IMR-90 (cell line): Measurements from ENCODE around the gene GFAP. TPM values are rescaled to one million over a fixed set of nuclear protein-coding genes. Genes with fewer than 3 reads are reported as not detected.
A peak's percentile ranks its signal among the peaks of the same experiment; 100 is the strongest.

ENCODE experiments used
- ATAC-seq: fragments of 200-7000 bp; cut with Tn5 transposase; 2 replicates; pipeline ENCODE4 v1.9.1; 2020; ENCODE audit warnings: low read depth, mild to moderate bottlenecking, moderate library complexity
- BruUV-seq: library from RNA; stranded (reverse); fragments of 400-500 nt; replicated peaks from 2 replicates; lab custom pipeline; 2021; lab: Mats Ljungman, UMichigan
- CTCF ChIA-PET: fragments of 300-600 bp; formaldehyde crosslinking; extraction: SDS; loops from one replicate; lab custom pipeline; 2021; ENCODE audit warnings: antibody characterized with exemption; lab: Yijun Ruan, JAX
- POLR2A ChIA-PET: fragments of 300-600 bp; sonication (Branson Sonifier 250); formaldehyde crosslinking; loops from one replicate; lab custom pipeline; 2022; ENCODE audit warnings: antibody characterized with exemption; ENCODE audit not compliant: unreplicated experiment; lab: Charles Lee
- DNase-seq: peaks from one replicate; pipeline ENCODE4 v3.0.0; 2013
- H2AFZ ChIP-seq: replicated peaks from 2 replicates; pipeline ENCODE3; 2013; ENCODE audit warnings: low read length, mild to moderate bottlenecking; ENCODE audit not compliant: poor library complexity
- H2AK5ac ChIP-seq: 2 replicates; pipeline ENCODE4 v1.6.1; 2013; ENCODE audit warnings: low read depth, low read length, inconsistent platforms
- H2AK9ac ChIP-seq: replicated peaks from 2 replicates; pipeline ENCODE3; 2013; ENCODE audit warnings: mild to moderate bottlenecking, low read depth, low read length, moderate library complexity; ENCODE audit not compliant: poor library complexity
- H2BK120ac ChIP-seq: 2 replicates; pipeline ENCODE4 v1.6.1; 2013; ENCODE audit warnings: low read depth, low read length, inconsistent platforms
- H2BK15ac ChIP-seq: 3 replicates; pipeline ENCODE4 v1.6.1; 2013; ENCODE audit warnings: low read depth, low read length, inconsistent platforms
- H2BK20ac ChIP-seq: 2 replicates; pipeline ENCODE4 v1.6.1; 2013; ENCODE audit warnings: low read depth, mild to moderate bottlenecking, inconsistent platforms, low read length, moderate library complexity
- H2BK5ac ChIP-seq: 2 replicates; pipeline ENCODE4 v1.6.1; 2013; ENCODE audit warnings: mild to moderate bottlenecking, low read depth, low read length, inconsistent platforms; ENCODE audit not compliant: poor library complexity, severe bottlenecking
- H3K14ac ChIP-seq: replicated peaks from 2 replicates; pipeline ENCODE4 v1.6.1; 2013; ENCODE audit warnings: low read depth, low read length, inconsistent platforms
- H3K18ac ChIP-seq: 2 replicates; pipeline ENCODE4 v1.6.1; 2013; ENCODE audit warnings: low read depth, low read length, control low read depth
- H3K23ac ChIP-seq: 2 replicates; pipeline ENCODE4 v1.6.1; 2013; ENCODE audit warnings: low read depth, low read length, inconsistent platforms
- H3K27ac ChIP-seq: 2 replicates; pipeline ENCODE4 v1.5.1; 2013; ENCODE audit warnings: mild to moderate bottlenecking, control low read depth, low read length; ENCODE audit not compliant: insufficient read depth
- H3K27me3 ChIP-seq: 2 replicates; pipeline ENCODE4 v1.6.1; 2013; ENCODE audit warnings: low read length; ENCODE audit not compliant: control insufficient read depth, insufficient read depth
- H3K36me3 ChIP-seq: 2 replicates; pipeline ENCODE4 v1.6.1; 2013; ENCODE audit warnings: low read length, mixed read lengths; ENCODE audit not compliant: control insufficient read depth, insufficient read depth
- H3K4ac ChIP-seq: 2 replicates; pipeline ENCODE4 v1.6.1; 2013; ENCODE audit warnings: low read depth, low read length, inconsistent platforms
- H3K4me1 ChIP-seq: 2 replicates; pipeline ENCODE4 v1.6.1; 2013; ENCODE audit warnings: low read length, mixed read lengths; ENCODE audit not compliant: control insufficient read depth, insufficient read depth
- H3K4me2 ChIP-seq: 2 replicates; pipeline ENCODE4 v1.6.1; 2013; ENCODE audit warnings: low read depth, mild to moderate bottlenecking, control low read depth, low read length, moderate library complexity
- H3K4me3 ChIP-seq: 2 replicates; pipeline ENCODE4 v1.5.1; 2013; ENCODE audit warnings: low read depth, mild to moderate bottlenecking, control low read depth, low read length, moderate library complexity; ENCODE audit not compliant: insufficient read depth
- H3K56ac ChIP-seq: 2 replicates; pipeline ENCODE4 v1.6.1; 2013; ENCODE audit warnings: low read length, inconsistent platforms; ENCODE audit not compliant: insufficient read depth; ENCODE audit errors: extremely low read depth
- H3K79me1 ChIP-seq, 2 experiments: 2 replicates each; pipeline ENCODE4 v1.6.1; 2013; ENCODE audit warnings: low read length in 2 of 2, inconsistent platforms in 1 of 2, low read depth in 1 of 2
- H3K9ac ChIP-seq: 2 replicates; pipeline ENCODE4 v1.6.1; 2013; ENCODE audit warnings: low read depth, low read length, control low read depth
- H3K9me1 ChIP-seq: 2 replicates; pipeline ENCODE4 v1.6.1; 2013; ENCODE audit warnings: low read length, inconsistent platforms; ENCODE audit not compliant: insufficient read depth
- H3K9me3 ChIP-seq: 2 replicates; pipeline ENCODE4 v1.6.1; 2013; ENCODE audit warnings: low read length; ENCODE audit not compliant: control insufficient read depth, insufficient read depth
- H4K20me1 ChIP-seq: 2 replicates; pipeline ENCODE4 v1.6.1; 2013; ENCODE audit warnings: low read length, inconsistent platforms; ENCODE audit not compliant: insufficient read depth
- H4K5ac ChIP-seq: 2 replicates; pipeline ENCODE4 v1.6.1; 2013; ENCODE audit warnings: mild to moderate bottlenecking, low read depth, low read length, control low read depth
- H4K8ac ChIP-seq, 2 experiments: 2 replicates each; pipeline ENCODE4 v1.6.1; 2013; ENCODE audit warnings: low read depth in 2 of 2, low read length in 2 of 2, control low read depth in 1 of 2, inconsistent platforms in 1 of 2
- H4K91ac ChIP-seq: 2 replicates; pipeline ENCODE4 v1.6.1; 2013; ENCODE audit warnings: low read depth, low read length, inconsistent platforms; ENCODE audit not compliant: insufficient read depth
- BHLHE40 ChIP-seq: fragments of 150-350 bp; IDR thresholded peaks from 2 replicates; pipeline ENCODE4 v1.6.1; 2016; ENCODE audit warnings: mild to moderate bottlenecking, low read depth, low read length
- CEBPB ChIP-seq: IDR thresholded peaks from 2 replicates; pipeline ENCODE4 v1.6.1; 2012; ENCODE audit warnings: low read depth, low read length, improper control_type of control experiment
- CHD1 ChIP-seq: IDR thresholded peaks from 2 replicates; pipeline ENCODE4 v1.6.1; 2012; ENCODE audit warnings: low read depth, low read length, improper control_type of control experiment
- FOS ChIP-seq: fragments of 150-350 bp; IDR thresholded peaks from 2 replicates; pipeline ENCODE4 v1.6.1; 2016; ENCODE audit warnings: low read depth, low read length
- MAZ ChIP-seq: IDR thresholded peaks from 2 replicates; pipeline ENCODE4 v1.6.1; 2012; ENCODE audit warnings: low read depth, mild to moderate bottlenecking, low read length, improper control_type of control experiment, moderate library complexity, borderline replicate concordance
- MXI1 ChIP-seq: IDR thresholded peaks from 2 replicates; pipeline ENCODE4 v1.6.1; 2012; ENCODE audit warnings: low read depth, mild to moderate bottlenecking, low read length, moderate library complexity, borderline replicate concordance
- NFE2L2 ChIP-seq: fragments of 150-350 bp; IDR thresholded peaks from 2 replicates; pipeline ENCODE4 v1.6.1; 2016; ENCODE audit warnings: low read depth, mild to moderate bottlenecking, low read length
- RAD21 ChIP-seq: IDR thresholded peaks from 2 replicates; pipeline ENCODE4 v1.6.1; 2012; ENCODE audit warnings: low read length, improper control_type of control experiment
- RCOR1 ChIP-seq: IDR thresholded peaks from 2 replicates; pipeline ENCODE4 v1.6.1; 2012; ENCODE audit warnings: mild to moderate bottlenecking, low read length, improper control_type of control experiment; ENCODE audit not compliant: insufficient replicate concordance
- RFX5 ChIP-seq: IDR thresholded peaks from 2 replicates; pipeline ENCODE4 v1.8.0; 2012; ENCODE audit warnings: low read depth, mild to moderate bottlenecking, low read length, moderate library complexity
- SMC3 ChIP-seq: fragments of 150-350 bp; IDR thresholded peaks from 2 replicates; pipeline ENCODE4 v1.6.1; 2016; ENCODE audit warnings: low read depth, mild to moderate bottlenecking, antibody characterized with exemption, low read length, moderate library complexity
- WGBS, 2 experiments: methylation state at CpG; one replicate each; pipeline versions ENCODE4 v1.1.5 to v1.1.7; 2013; ENCODE audit warnings: missing lambda C conversion rate in 2 of 2; ENCODE audit not compliant: insufficient read length in 1 of 2; ENCODE audit errors: extremely low coverage in 2 of 2; 5-methylcytosine and 5-hydroxymethylcytosine counted together
- dilution Hi-C: fragments of 300-500 bp; cut with HindIII; formaldehyde crosslinking; loops from one replicate; pipeline ENCODE4 v1.14.3; 2018; ENCODE audit warnings: low sequenced_read_pairs; ENCODE audit not compliant: unreplicated experiment
- in situ Hi-C: fragments of 300-500 bp; cut with MboI; formaldehyde crosslinking; loops from 3 replicates; pipeline ENCODE4 v1.14.3; 2019; ENCODE audit warnings: low sequenced_read_pairs, inconsistent platforms, mixed read lengths
- intact Hi-C: fragments of 100-400 bp; cut with micrococcal nuclease; formaldehyde crosslinking; loops from 2 replicates; pipeline ENCODE4 v1.10.0; 2022
- polyA plus RNA-seq, 3 experiments: library from polyadenylated mRNA; depleted of rRNA; stranded (reverse); fragments of >200 nt; gene quantifications; 2 replicates each; pipeline ENCODE4 v1.2.3, GENCODE V29; 2012; ENCODE audit warnings: low replicate concordance in 1 of 3
- total RNA-seq: library from RNA; depleted of rRNA; stranded (reverse); fragments of >200 nt; gene quantifications from 2 replicates; pipeline ENCODE4 v1.2.3, GENCODE V29; 2012
- TF ChIP-seq, protein P1 (sequence below): fragments of 150-350 bp; IDR thresholded peaks from 2 replicates; pipeline ENCODE4 v1.6.1; 2016; ENCODE audit warnings: low read depth, mild to moderate bottlenecking, low read length, moderate library complexity, borderline replicate concordance
- TF ChIP-seq, protein P2 (sequence below): conservative IDR thresholded peaks from 2 replicates; pipeline ENCODE4 v1.5.1; 2012; ENCODE audit warnings: mild to moderate bottlenecking, low read depth, low read length, improper control_type of control experiment
- TF ChIP-seq, protein P3 (sequence below): fragments of 150-350 bp; IDR thresholded peaks from 2 replicates; pipeline ENCODE4 v1.6.1; 2017; ENCODE audit warnings: mild to moderate bottlenecking, antibody characterized with exemption, low read length, low read depth

Gene GFAP
- total and polyA plus RNA-seq, 2 of the 4 experiments (the other 2 are of a cell fraction), result 0.18 to 0.19 TPM

DNA sequence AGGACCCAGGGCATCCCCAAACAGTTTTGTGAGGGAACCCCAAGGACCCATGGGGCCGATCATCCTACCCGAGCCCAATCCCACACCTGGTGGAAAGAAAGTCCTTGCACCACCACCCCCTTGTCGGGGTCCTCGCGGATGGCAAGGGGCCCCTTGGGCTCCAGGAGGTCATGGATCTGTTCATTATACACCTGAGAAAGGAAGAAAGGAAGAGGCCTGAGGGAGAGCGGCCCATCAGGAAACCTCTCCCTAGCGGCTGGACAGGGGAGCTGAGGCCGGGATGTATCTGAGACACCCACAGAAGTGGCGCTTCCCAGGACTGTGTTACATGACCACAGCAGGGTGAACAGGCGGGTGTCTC, 19.4 kb upstream of the GFAP start:
- no peaks in the 10 kb centered on the region; the same call in 1 of the 2 replicates for H4K20me1 ChIP-seq
- no peak overlapping the region for H4K91ac ChIP-seq
- no peak overlapping the region for H2AFZ ChIP-seq
- H3K18ac ChIP-seq, result no peak overlapping the region
- H3K36me3 ChIP-seq, result peaks cover 2% of the 10 kb centered on the region; the same call in 1 of the 2 replicates
- H2BK120ac ChIP-seq, result no peak overlapping the region
- H3K9me3 ChIP-seq, result no peaks in the 10 kb centered on the region
- 97% methylated on average over 4 of the region's 10 CpGs; no CpG with 5 or more reads in 1 of the 2 experiments for WGBS, 2 experiments
- no peak for TF ChIP-seq SMC3
- no peak for TF ChIP-seq MXI1
- no peak for TF ChIP-seq RAD21
- TF ChIP-seq, protein P1, sequence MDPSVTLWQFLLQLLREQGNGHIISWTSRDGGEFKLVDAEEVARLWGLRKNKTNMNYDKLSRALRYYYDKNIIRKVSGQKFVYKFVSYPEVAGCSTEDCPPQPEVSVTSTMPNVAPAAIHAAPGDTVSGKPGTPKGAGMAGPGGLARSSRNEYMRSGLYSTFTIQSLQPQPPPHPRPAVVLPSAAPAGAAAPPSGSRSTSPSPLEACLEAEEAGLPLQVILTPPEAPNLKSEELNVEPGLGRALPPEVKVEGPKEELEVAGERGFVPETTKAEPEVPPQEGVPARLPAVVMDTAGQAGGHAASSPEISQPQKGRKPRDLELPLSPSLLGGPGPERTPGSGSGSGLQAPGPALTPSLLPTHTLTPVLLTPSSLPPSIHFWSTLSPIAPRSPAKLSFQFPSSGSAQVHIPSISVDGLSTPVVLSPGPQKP, result no peak
- no peak for TF ChIP-seq CEBPB
- no peak for TF ChIP-seq RCOR1
- TF ChIP-seq NFE2L2, result no peak
- TF ChIP-seq BHLHE40, result no peak
- no peak for TF ChIP-seq RFX5
- TF ChIP-seq, protein P2, sequence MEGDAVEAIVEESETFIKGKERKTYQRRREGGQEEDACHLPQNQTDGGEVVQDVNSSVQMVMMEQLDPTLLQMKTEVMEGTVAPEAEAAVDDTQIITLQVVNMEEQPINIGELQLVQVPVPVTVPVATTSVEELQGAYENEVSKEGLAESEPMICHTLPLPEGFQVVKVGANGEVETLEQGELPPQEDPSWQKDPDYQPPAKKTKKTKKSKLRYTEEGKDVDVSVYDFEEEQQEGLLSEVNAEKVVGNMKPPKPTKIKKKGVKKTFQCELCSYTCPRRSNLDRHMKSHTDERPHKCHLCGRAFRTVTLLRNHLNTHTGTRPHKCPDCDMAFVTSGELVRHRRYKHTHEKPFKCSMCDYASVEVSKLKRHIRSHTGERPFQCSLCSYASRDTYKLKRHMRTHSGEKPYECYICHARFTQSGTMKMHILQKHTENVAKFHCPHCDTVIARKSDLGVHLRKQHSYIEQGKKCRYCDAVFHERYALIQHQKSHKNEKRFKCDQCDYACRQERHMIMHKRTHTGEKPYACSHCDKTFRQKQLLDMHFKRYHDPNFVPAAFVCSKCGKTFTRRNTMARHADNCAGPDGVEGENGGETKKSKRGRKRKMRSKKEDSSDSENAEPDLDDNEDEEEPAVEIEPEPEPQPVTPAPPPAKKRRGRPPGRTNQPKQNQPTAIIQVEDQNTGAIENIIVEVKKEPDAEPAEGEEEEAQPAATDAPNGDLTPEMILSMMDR, result no peak
- TF ChIP-seq MAZ, result no peak
- TF ChIP-seq, protein P3, sequence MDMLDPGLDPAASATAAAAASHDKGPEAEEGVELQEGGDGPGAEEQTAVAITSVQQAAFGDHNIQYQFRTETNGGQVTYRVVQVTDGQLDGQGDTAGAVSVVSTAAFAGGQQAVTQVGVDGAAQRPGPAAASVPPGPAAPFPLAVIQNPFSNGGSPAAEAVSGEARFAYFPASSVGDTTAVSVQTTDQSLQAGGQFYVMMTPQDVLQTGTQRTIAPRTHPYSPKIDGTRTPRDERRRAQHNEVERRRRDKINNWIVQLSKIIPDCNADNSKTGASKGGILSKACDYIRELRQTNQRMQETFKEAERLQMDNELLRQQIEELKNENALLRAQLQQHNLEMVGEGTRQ, result no peak
- TF ChIP-seq FOS, result no peak
- no peak for TF ChIP-seq CHD1
- no peak overlapping the region for H2AK5ac ChIP-seq
- H4K5ac ChIP-seq, result no peak overlapping the region
- no peak overlapping the region for H3K27ac ChIP-seq
- no peak overlapping the region for H3K4me3 ChIP-seq
- H3K56ac ChIP-seq, result no peak overlapping the region
- H3K27me3 ChIP-seq, result no peaks in the 10 kb centered on the region
- peak overlapping the region; percentile 70 for H2AK9ac ChIP-seq
- H2BK15ac ChIP-seq, result no peak overlapping the region
- H4K8ac ChIP-seq, result no peak overlapping the region
- no peak overlapping the region for H3K23ac ChIP-seq
- no peak overlapping the region for H3K9ac ChIP-seq
- H3K4me1 ChIP-seq, result no peaks in the 10 kb centered on the region
- ChIA-PET CTCF (no interaction called here), POLR2A (no interaction called here)
- no peaks in the 10 kb centered on the region; the same call in 1 of the 2 replicates for H3K9me1 ChIP-seq
- dilution Hi-C loops (no loop called here), intact Hi-C loops (no loop called here), in situ Hi-C loops (no loop called here)
- H3K79me1 ChIP-seq, result peaks cover 19 to 31% of the 10 kb centered on the region in 2 experiments
- no peak overlapping the region for H2BK5ac ChIP-seq
- DNase-seq (no peak), ATAC-seq (no peak)
- no peak overlapping the region for H2BK20ac ChIP-seq
- H3K4me2 ChIP-seq, result no peak overlapping the region
- BruUV-seq, result no TSS peak
- H3K14ac ChIP-seq, result no peak overlapping the region
- no peak overlapping the region for H3K4ac ChIP-seq
